ENCODE data around the gene SHROOM1. TPM values are rescaled to one million over a fixed set of nuclear protein-coding genes. Genes with fewer than 3 reads are reported as not detected.

SHROOM1 gene
- total RNA-seq, 4 donors from 2014 or later: 4.5 to 21.2 (median 13.1) TPM

- no peaks in the 10 kb centered on the region for H3K36me3 ChIP-seq
- intact Hi-C loops (cut with DNase I): loop anchor here (10.0 kb wide), 1 partner anchor 57 kb away; no protein-coding TSS in a partner anchor
- H3K27ac ChIP-seq (replicated peaks in 1 of 4): no peak overlapping the region
- WGBS: 56% methylated on average over 18 of the region's 18 CpGs
- DNase-seq (ENCODE audit: extremely low spot score): no peak
- no peaks in the 10 kb centered on the region for H3K9me3 ChIP-seq
- TF ChIP-seq POLR2AphosphoS5 (IDR thresholded peaks at IDR 0.05) (no peak), POLR2A (IDR thresholded peaks at IDR 0.05; ENCODE audit: low read depth) (no peak), CTCF (IDR thresholded peaks at IDR 0.05) (no peak), EP300 (IDR thresholded peaks at IDR 0.05) (no peak)
- peaks cover 14 to 26% (median 22%) of the 10 kb centered on the region in 4 donors for H3K4me1 ChIP-seq
- H3K27me3 ChIP-seq: peaks cover 0 to 57% (median 33%) of the 10 kb centered on the region in 4 donors
- no peak overlapping the region for H3K4me3 ChIP-seq
These were observed 18.2 kb downstream of the SHROOM1 start for GRCh38 chr5:132812123-132812765.

GRCh38 chr5:132810605-132811004, 19.8 kb downstream of the SHROOM1 start:
- 91% methylated on average over 5 of the region's 5 CpGs for WGBS
- Histone ChIP-seq H3K27ac (replicated peaks in 1 of 4) (no peak overlapping the region), H3K4me1 (peaks cover 14 to 26% (median 22%) of the 10 kb centered on the region in 4 donors), H3K36me3 (no peaks in the 10 kb centered on the region), H3K4me3 (no peak overlapping the region), H3K9me3 (no peaks in the 10 kb centered on the region), H3K27me3 (peaks cover 0 to 67% (median 33%) of the 10 kb centered on the region in 4 donors)
- DNase-seq (ENCODE audit: extremely low spot score): no peak
- TF ChIP-seq POLR2A (IDR thresholded peaks at IDR 0.05; ENCODE audit: low read depth) (no peak), EP300 (IDR thresholded peaks at IDR 0.05) (no peak), POLR2AphosphoS5 (IDR thresholded peaks at IDR 0.05) (no peak), CTCF (IDR thresholded peaks at IDR 0.05) (no peak)
- intact Hi-C loops (cut with DNase I): loop anchor here (10.0 kb wide), 1 partner anchor 56 kb away; no protein-coding TSS in a partner anchor

- peaks cover 10 to 19% (median 14%) of the 10 kb centered on the region in 4 donors for H3K4me1 ChIP-seq
- no peak overlapping the region for H3K27ac ChIP-seq (replicated peaks in 1 of 4)
- no peaks in the 10 kb centered on the region for H3K36me3 ChIP-seq
- H3K9me3 ChIP-seq: no peaks in the 10 kb centered on the region
- TF ChIP-seq POLR2AphosphoS5 (IDR thresholded peaks at IDR 0.05) (no peak), CTCF (IDR thresholded peaks at IDR 0.05) (no peak), POLR2A (IDR thresholded peaks at IDR 0.05; ENCODE audit: low read depth) (no peak), EP300 (IDR thresholded peaks at IDR 0.05) (no peak)
- H3K27me3 ChIP-seq: peaks cover 0 to 57% (median 24%) of the 10 kb centered on the region in 4 donors
- H3K4me3 ChIP-seq: no peak overlapping the region
- 72% methylated on average over 3 of the region's 3 CpGs for WGBS
- no peak for DNase-seq (ENCODE audit: extremely low spot score)
- intact Hi-C loops (cut with DNase I): no loop called here
These were observed 21.6 kb downstream of the SHROOM1 start for GRCh38 chr5:132808866-132809265.

GRCh38 chr5:132808448-132808847, 22.0 kb downstream of the SHROOM1 start:
- Histone ChIP-seq H3K27ac (replicated peaks in 1 of 4) (no peak overlapping the region), H3K4me1 (peaks cover 7 to 15% (median 10%) of the 10 kb centered on the region in 4 donors), H3K4me3 (no peak overlapping the region), H3K36me3 (no peaks in the 10 kb centered on the region), H3K9me3 (no peaks in the 10 kb centered on the region), H3K27me3 (peaks cover 0 to 52% (median 21%) of the 10 kb centered on the region in 4 donors)
- intact Hi-C loops (cut with DNase I): no loop called here
- no peak for DNase-seq (ENCODE audit: extremely low spot score)
- 70% methylated on average over 2 of the region's 2 CpGs for WGBS
- no peak for TF ChIP-seq CTCF (IDR thresholded peaks at IDR 0.05)
- no peak for TF ChIP-seq POLR2AphosphoS5 (IDR thresholded peaks at IDR 0.05)
- no peak for TF ChIP-seq EP300 (IDR thresholded peaks at IDR 0.05)
- TF ChIP-seq POLR2A (IDR thresholded peaks at IDR 0.05; ENCODE audit: low read depth): no peak

Measured in esophagus muscularis mucosa (tissue), 4 donors.